Measurements from ENCODE around the gene CCP110.
A peak's percentile ranks its signal among the peaks of the same experiment; 100 is the strongest.
"Not testable (repeated sequence)": the region's sequence is repeated elsewhere in the genome, so short reads cannot be mapped to it uniquely, and the experiment has no call there.

CCP110 gene

DNA sequence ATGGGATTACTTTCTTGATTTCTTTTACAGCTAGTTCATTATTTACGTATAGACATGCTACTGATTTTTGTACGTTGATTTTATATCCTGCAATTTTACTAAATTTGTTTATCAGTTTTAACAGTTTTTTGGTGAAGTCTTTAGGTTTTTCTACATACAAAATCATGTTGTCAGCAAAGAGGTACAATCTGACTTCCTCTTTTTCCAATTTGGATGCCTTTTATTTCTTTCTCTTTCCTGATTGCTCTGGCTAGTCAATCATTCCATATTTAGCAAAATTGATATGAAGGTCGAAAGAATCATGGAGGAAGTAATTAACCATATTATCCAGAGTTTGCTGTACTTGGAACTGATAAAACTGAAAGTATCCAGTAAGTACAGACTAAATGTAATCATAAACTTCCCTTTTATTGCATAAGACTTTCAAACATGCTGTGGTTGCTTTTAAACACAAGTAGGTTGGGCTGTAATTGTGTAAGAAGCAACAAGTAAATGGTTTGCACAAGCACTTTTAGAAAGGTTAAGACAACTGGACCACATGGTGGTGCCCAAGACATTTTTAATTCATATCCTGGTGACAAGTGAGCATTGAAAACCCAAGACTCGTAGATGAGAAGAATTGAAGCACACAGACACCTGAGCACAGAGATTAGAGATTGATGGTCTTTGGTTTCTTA is 10.2 kb upstream of the CCP110 start:
- no peak for DNase-seq

DNA sequence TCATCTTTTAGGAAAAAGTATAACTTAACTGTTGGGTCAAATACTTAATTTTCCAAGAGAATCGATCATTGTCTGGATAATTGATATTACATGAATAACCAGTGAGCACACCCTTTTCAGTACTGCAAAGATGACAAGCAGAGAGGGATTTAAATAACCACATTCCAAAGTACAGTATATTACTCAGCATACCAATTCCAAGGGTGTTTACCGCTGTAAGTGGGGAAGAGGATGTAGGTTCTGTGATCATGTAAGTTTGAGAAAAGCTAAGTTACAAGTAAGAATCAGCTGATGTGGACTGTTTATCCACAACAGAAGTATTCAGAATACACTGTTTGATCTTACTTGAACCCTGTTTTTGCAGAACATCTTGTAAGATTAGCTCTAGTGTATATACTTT is 8.0 kb upstream of the CCP110 start:
- DNase-seq, result no peak

DNA sequence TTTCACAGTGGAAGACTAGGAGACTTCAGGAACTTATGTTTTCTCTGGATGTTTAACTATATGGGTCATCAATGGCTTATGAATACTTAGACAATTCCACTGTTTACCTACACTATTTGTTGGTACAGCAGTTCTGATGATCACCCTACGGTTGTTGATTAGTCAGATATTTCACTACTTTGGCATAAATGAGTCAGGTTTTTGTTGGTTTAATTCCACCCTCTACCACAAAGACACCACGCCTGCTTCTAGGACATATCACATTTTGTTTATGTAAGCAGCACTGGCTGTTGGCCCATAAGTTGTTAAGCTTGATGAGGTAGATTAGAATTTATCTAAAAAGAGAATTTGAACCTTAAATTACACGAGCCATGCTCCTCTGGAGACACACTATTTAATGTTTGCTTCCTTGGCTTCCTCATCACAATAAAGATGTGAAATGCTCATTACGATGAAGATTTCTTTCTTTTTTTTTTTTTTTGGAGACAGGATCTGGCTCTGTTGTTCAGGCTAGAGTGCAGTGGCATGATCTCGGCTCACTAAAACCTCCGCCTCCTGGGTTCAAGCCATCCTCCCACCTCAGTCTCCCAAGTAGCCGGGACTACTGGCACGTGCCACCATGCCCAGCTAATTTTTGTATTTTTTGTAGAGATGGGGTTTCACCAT is 6.2 kb upstream of the CCP110 start:
- no peak for DNase-seq

DNA sequence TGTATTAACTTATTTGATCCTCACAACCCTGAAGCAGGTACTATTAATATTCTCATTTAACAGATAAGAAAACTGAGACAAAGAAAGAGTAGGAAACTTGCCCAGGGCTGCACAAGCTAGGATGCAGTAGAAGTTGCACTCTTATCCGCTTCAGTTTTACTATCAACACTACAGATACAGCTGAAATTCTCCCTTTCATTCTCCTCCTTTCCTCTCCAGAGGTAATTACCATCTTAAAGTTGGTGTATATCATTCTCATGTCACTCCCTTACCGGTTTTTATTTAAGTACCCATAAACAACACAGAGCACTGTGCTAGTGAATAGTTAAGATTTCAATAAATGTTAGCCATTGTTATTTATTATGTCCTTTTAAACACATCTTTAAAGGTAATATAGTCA is 5.4 kb upstream of the CCP110 start:
- DNase-seq, result no peak

DNA sequence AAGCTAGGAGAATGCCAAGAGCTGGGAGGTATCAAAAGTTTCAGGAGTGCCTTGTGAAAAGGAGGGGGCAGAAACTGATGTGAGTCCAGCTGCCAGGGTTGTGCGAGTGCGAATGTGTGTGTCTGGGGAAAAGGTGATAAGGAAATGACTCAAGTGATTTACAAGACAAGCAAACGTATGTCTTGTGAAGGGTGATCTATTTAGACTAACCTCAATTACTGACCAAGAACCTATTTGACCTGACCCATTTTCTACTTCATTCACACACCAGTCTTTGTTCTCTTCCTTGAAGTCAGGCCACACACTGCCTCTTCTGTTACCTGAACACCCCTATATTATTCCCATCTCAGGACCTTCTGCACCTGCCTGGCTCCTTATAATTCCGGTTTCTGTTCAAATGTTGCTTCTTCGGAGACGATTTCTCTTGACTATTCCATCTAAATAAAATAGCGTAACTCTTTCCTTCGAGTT is 2.8 kb upstream of the CCP110 start:
- no peak for DNase-seq

DNA sequence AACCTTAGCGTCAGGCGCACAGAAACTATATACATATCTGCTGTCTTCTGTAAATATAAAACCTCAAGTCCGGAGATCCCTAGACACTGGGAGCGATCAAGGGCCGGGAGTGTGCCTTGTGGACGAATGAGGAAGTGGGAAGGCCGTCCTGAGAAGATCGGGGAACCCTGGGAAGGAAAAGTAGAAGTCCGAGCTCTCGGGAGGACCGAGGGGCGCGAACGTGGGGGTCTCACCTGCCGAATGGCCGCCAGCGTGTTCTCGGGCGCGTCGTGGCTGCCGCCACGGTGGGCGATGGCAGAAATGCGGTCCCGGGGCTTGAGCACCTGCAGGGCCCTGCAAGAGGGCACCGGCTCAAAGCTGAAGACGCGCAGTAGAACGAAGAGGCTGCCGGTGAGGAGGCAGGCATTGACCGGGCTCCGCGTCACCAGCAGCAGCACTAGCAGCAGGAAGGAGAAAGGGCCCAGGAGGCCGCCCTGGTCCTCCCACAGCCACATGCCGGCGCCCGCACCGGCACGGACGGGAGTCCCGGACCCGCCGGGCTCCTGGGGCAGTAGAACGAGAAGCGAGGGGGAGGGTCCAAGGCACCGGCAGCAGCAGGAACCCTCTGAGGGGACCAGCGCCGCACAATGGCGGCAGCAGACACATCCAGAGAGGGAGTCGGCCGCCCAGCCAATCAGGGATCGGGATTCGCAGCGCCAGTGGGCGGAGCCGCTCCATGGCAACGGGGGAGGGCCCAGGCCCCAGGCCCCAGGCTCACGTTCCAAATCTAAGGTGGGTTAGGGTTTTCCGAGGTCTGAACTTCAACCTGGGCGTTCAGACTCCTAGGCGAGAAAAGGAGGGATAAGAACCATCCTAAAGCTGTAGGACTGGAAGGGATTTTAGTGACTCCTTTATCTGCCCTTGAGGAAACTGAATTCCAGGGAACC is 2.0 kb upstream of the CCP110 start, which contains the start of gene GDE1:
TSS of gene GDE1 (minus strand) at position 628 of the 926 bp plus-strand sequence. CDS start at position 494, 134 bp downstream.
- DNase-seq, result peak; percentile 94

DNA sequence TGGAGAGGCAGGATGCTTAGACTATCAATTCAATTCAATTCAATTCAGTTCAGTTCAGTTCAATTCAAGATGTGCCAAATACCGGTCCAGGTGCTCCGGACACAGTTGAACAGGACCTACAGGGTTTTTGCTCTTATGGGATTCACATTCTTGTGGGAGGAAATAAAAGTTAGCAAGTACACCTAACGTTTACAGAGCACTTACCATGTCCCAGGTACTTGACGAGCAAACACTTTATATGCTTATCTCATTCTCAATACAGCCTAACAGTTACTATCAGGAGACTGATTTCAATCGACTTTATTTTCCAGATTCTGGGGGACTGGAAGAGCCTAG is 1.4 kb upstream of the CCP110 start:
- DNase-seq, result no peak

DNA sequence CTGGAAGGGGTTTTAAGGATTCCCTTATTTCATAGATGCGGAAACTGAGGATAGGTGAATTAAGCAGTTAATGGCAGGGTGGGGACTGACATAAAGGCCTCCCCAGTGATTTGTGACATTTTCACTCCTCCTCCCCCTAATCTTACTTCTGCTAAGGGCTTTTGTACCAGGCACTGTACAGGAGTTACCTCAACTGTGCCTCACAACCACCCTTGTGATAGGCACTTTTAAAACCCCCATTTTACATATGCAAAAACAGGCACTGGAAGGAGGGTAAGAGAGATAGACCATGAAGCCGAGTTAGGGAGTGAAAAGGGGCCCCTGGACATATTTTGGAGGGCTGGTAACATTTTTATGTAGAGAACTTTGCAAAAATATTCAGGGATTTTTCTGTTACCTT is 982 bp upstream of the CCP110 start:
- DNase-seq, result no peak

DNA sequence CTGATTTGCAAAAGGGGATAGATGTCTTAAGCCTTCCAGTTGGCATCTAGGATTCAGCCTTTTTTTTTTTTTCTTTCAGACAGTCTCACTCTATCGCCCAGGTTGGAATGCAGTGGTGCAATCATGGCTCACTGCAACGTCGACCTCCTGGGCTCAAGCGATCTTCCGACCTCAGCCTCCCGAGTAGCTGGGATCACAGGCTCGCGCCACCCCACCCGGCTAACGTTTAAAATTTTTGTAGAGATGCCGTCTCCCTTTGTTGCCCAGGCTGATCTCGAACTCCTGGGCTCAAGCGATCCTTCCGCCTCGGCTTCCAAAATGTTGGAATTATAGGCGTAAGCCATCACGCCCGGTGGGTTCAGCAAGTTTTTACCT is 571 bp upstream of the CCP110 start:
- no peak for DNase-seq

DNA sequence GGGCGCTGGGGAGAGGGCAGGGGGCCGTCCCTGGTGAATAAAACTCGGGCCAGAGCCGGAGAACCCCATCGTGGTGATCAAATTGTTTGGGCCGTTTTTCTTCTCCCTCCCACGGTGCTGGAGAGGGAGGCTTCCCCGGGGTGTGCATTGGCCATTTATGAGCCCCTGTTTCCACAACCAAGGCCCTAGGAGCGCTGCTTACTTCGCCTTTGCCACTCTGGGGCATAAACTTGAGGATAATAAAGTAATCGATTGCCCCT is 544 bp downstream of the CCP110 start:
- DNase-seq, result no peak

DNA sequence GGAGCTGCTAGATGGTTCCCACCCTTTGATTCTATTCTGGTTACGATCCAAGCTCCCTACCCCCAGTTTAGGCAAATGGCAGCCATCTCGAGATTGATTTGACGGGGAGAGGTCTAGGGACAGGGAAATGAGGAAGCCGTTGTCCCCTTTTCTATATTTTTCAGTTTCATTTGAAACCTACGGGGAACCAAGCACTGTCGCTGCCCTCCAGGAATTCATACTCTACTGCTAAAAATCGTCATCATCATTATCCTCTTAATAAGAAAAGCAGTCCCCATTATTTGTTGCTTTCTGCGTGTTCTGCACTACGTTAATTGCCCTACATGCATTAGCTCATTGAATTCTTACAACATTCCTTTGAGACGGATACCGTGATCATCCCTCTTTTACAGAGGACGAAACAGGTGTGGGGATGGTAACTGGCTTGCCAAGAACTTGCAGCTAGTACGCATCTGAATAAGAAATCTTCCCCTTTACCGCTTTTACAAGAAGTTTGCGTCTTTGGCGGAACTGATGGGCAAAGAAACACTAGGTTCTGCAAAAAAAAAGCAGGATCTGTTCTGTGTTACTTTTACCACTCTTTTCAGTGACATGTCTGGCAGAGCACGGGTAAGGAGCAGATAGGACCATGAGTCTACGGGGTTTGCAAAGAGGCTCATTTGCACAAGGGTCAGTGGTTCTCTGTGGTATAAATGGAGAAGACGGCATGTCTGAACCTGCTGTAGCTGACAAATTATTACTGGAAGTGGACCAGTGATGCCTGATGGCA is 1.1 kb downstream of the CCP110 start:
- DNase-seq, result no peak

DNA sequence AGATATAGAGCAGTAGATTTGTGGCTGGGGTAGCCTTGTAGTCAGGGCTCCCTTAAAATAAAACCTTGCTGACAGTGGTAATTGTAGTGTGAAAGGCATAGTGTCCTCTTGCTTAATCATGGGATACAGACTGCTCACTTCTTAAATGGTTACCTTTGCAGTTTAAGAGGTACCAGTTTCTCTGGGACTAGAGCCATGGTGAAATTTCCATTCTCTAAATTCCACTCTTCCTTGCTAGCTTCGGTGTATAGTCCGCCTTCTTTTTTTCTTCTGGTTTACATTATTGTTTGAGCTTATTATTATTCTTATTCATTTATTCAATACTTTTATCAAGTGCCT is 1.6 kb downstream of the CCP110 start:
- no peak for DNase-seq

DNA sequence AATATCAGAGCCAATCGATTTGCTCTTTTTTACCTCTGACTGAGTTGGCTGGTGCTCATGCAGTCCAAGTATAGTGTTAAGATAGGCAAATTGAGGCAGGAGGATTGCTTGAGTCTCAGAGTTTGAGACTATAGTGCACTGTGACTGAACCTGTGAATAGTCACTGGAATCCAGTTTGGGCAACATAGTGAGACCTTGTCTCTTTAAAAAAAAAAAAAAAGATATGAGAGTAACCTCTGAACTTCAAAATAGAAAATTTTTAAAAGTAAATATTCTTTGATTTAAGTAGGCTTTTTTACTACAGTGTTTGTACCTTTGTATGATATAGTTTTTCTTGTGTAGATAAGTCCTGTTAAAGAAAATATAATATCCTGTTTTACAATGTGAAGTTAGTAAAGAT is 3.4 kb downstream of the CCP110 start:
- no peak for DNase-seq

DNA sequence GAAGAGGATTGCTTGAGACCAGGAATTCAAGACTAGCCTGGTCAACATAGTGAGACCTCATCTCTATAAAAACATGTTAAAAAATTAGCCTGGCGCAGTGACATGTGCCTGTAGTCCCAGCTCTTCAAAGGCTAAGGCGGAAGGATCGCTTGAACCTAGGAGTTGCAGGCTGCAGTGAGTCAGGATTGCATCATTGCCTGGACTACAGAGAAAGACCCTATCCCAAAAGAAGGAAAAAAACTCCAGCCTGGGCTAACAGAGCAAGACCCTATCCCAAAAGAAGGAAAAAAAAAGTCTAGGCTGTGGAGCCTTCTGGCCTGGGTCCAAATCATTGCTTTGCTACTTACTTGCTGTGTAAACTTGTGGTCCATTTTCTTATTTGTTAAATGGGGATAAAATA is 4.9 kb downstream of the CCP110 start:
- no peak for DNase-seq

DNA sequence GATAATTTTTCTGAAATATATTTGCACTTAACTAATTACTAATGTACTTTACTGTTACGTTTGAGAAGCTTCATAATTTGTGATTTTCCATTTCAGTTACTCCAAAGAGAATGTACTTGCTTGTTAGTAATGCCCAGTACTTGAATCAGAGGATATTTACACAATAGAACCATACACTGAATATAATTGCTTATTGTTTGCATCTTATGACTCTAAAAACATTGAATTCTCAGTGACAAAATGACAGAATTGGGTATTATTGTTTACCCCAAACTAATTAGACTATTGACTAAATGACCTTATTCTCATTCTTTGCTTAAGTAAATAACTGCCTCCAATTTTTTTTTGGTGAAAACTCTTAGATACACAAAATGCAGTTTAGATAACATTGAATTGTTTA is 8.9 kb downstream of the CCP110 start:
- no peak for DNase-seq

DNA sequence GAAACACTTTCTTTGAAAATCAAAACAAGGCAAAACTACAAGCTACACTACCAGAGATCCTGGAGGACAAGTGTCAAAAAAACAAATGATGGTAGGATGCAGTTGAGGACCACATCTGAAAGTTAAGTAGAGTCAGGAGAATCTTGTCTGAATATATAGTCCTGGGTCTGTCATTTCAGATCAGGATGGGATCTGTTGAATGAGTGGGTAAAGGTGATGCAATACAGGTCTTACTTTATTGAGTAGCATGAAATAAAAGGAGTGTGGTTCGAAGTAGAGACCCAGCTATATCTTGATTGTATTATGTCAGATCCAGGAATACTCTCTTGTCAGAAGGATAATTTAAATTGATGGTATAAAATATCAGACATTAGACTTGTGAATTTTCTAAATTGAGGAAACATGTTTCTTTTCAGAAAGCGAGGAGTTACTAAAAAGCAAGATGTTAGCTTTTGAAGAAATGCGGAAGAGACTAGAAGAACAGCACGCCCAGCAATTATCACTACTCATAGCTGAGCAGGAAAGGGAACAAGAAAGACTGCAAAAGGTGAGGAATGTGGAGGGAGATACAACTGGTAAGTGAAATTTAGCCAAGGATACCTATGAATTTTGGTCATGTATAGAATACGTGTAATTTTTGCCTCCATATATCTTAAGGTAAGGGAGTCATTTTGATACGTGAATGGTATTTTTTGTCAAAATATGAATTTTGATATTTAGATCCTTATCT is 16.7 kb downstream of the CCP110 start:
- no peak for DNase-seq

DNA sequence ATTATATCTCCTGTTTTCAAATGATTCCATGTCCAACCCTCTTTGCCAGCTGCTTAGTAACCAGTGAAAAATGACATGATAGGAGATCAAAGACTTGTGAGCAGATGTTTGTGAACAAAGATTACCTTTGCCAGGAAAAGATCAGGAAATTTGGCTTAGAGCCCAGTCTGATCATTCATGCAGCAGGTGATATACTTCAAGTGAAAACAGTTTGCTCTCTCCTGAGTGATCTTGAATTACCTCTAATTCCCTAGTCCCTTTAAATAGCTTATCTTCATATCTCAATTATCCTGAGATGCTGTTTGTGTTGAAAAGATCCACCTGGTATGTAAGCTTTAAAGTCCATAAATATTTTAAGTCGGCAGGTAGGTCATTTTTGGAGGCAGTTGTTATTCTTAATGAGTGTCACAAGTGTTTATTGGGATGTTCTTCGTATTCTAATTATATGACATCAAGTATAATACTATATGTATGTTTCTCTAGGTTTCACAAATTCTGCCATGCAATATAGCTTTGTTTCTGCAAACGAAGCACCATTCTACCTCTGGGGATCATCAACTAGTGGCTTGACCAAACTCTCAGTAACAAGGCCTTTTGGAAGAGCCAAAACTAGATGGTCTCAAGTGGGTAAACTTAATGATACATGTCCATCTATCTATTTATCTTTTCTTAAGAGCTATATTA is 18.5 kb downstream of the CCP110 start:
- no peak for DNase-seq

DNA sequence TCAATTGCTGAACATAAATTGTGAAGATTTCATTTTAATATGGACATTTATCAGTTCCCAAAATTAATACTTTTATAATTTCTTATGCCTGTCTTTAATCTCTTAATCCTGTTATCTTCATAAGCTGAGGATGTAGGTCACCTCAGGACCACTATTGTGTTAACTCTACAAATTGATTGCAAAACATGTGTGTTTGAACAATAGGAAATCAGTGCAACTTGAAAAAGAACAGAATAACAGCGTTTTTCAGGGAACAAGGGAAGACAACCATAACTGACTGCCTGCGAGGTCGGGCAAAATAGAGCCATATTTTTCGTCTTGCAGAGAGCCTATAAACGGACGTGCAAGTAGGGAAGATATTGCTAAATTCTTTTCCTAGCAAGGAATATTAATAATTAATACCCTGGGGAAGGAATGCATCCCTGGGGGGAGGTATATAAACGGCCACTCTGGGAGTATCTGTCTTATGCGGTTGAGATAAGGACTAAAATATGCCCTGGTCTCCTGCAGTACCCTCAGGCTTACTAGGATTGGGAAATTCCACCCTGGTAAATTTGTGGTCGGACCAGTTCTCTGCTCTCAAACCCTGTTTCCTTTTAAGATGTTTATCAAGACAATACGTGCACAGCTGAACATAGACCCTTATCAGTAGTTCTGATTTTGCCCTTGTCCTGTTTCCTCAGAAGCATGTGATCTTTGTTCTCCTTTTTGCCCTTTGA is 19.7 kb downstream of the CCP110 start:
- DNase-seq, result not testable (repeated sequence)

DNA sequence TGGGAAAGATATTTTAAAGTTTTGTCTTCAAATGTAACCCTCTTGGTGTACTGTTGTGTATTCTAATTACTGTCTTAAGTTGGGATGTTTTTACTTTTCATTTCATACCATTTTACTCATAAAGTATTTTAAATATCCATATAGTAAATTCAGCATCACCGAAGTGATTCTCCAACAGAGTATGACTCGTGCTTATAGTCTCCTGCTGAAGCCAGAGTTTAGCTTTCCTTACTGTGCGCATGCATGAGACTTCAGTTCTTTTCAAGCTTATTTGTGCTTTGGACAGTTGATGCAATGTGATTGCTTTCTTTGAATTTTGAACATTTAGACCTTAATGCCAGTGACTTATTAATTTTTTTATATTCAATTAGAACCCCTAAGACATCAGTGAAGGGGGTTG is 24.4 kb downstream of the CCP110 start:
- DNase-seq, result no peak

DNA sequence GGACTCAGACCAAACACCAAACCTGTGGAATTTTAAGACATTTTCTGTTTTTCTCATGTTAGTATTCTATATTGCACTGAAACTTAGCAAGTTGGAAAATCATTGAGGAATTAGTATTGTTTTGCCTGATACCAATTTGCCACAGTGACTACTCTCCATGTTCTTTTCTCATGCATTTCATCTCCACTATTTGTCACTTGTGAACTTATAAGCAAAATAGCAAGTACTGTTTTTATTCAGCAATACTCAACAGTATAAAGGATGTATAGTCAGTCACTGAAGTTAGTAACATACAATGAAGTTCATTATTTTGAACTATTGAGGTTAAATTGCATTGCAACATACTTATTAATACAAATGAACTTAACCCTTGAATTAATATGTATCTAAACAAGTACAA is 25.9 kb downstream of the CCP110 start:
- DNase-seq, result no peak

DNA sequence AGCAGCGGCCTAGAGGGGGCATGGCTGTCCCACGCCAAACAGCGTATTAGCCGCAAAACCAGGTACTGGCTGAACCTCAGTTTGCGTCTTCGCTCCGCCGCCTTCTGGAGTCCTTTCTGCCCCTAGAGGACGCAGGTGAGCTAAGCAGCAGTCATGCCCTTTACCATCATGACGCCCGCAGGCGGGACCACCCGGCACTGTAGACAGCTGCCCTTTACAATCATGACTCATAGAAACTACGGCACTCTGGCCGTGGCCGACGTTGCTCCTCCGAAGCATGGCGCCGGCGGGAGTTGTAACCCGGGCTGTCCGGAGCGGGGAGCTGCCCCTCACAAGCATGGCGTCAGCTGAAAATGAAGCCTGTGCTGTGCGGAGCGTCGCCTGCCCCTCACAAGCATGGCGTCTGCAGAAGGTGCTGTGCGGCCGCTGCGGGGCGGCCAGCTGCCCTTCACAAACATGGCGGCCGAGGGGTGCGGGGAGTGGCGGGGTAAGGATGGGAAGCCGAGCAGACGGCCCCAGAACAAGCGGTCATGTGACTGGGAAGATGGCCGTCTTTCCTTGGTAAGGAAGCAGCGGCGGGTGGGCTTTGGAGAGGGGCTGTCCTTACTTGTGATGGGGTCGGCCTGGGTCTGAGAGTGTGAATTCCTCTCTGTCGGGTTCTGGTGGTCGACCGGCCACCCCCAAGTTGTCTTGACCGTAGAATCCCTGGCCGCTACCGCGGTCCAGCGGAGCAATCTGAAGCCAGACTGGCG is 31.6 kb downstream of the CCP110 start, which contains the start of gene VPS35L:
TSS of gene VPS35L (plus strand) at position 518 of the 752 bp plus-strand sequence. CDS start at position 545, 27 bp downstream.
- DNase-seq, result peak; percentile 98
